WTC11 (cell line): ENCODE results near the gene LRRC23. TPM values are rescaled to one million over a fixed set of nuclear protein-coding genes. Genes with fewer than 3 reads are reported as not detected.
"Not testable (repeated sequence)": the region's sequence is repeated elsewhere in the genome, so short reads cannot be mapped to it uniquely, and the experiment has no call there.

Experiments used
- ATAC-seq: fragments of 200-7000 bp; cut with Tn5 transposase; 2 replicates; pipeline ENCODE4 v1.10.0; 2021; ENCODE audit warnings: mild to moderate bottlenecking, moderate library complexity
- CTCF ChIA-PET: fragments of 300-600 bp; sonication (Branson Sonifier 250); formaldehyde crosslinking; loops from one replicate; lab custom pipeline; 2021; ENCODE audit warnings: antibody characterized with exemption; lab: Charles Lee
- POLR2A ChIA-PET: fragments of 350-600 bp; sonication (Branson Sonifier 250); formaldehyde crosslinking; loops from one replicate; lab custom pipeline; 2021; ENCODE audit warnings: antibody characterized with exemption; lab: Charles Lee
- DNase-seq: peaks from one replicate; pipeline ENCODE4 v3.0.0; 2021; ENCODE audit warnings: low spot score
- H3K27ac Mint-ChIP-seq: 2 replicates; pipeline ENCODE4 v1.8.0; 2021; ENCODE audit warnings: mixed read lengths
- H3K27me3 Mint-ChIP-seq: 2 replicates; pipeline ENCODE4 v1.8.0; 2021; ENCODE audit warnings: low read depth, mild to moderate bottlenecking, moderate library complexity, mixed read lengths
- H3K36me3 Mint-ChIP-seq: 2 replicates; pipeline ENCODE4 v1.8.0; 2021; ENCODE audit warnings: mixed read lengths
- H3K4me1 Mint-ChIP-seq: 2 replicates; pipeline ENCODE4 v1.8.0; 2022; ENCODE audit warnings: mixed read lengths
- H3K4me3 Mint-ChIP-seq: 2 replicates; pipeline ENCODE4 v1.8.0; 2021; ENCODE audit warnings: mild to moderate bottlenecking, moderate library complexity, mixed read lengths
- H3K9me3 Mint-ChIP-seq: 2 replicates; pipeline ENCODE4 v1.8.0; 2021; ENCODE audit warnings: mixed read lengths
- ATF6 ChIP-seq: sonication (generic); formaldehyde crosslinking; IDR thresholded peaks from 2 replicates; pipeline ENCODE4 v1.8.1; 2023; ENCODE audit warnings: mild to moderate bottlenecking, missing genetic modification reagents
- CDX4 ChIP-seq: fragments of 250-450 bp; sonication (Bioruptor Pico); IDR thresholded peaks from 2 replicates; pipeline ENCODE4 v1.9.0; 2021; ENCODE audit warnings: moderate library complexity, mild to moderate bottlenecking, inconsistent platforms, borderline replicate concordance
- E2F1 ChIP-seq: sonication (generic); formaldehyde crosslinking; IDR thresholded peaks from 2 replicates; pipeline ENCODE4 v1.8.0; 2022; ENCODE audit warnings: mild to moderate bottlenecking, missing genetic modification reagents
- E2F5 ChIP-seq: sonication (generic); formaldehyde crosslinking; IDR thresholded peaks from 2 replicates; pipeline ENCODE4 v1.8.1; 2022; ENCODE audit warnings: mild to moderate bottlenecking, moderate library complexity, missing genetic modification reagents
- FOXJ3 ChIP-seq: sonication (generic); formaldehyde crosslinking; IDR thresholded peaks from 2 replicates; pipeline ENCODE4 v1.9.0; 2021; ENCODE audit warnings: missing genetic modification reagents, mild to moderate bottlenecking, borderline replicate concordance
- IRF1 ChIP-seq: sonication (generic); formaldehyde crosslinking; IDR thresholded peaks from 2 replicates; pipeline ENCODE4 v1.8.0; 2023; ENCODE audit warnings: missing genetic modification reagents
- NFATC4 ChIP-seq: fragments of 250-450 bp; sonication (Bioruptor Pico); IDR thresholded peaks from 2 replicates; pipeline ENCODE4 v1.9.0; 2021; ENCODE audit warnings: mild to moderate bottlenecking
- NFE2L1 ChIP-seq: sonication (generic); formaldehyde crosslinking; IDR thresholded peaks from 2 replicates; pipeline ENCODE4 v1.8.1; 2023; ENCODE audit warnings: missing genetic modification reagents
- NR1H2 ChIP-seq: sonication (generic); formaldehyde crosslinking; IDR thresholded peaks from 2 replicates; pipeline ENCODE4 v1.9.0; 2021; ENCODE audit warnings: mild to moderate bottlenecking, moderate library complexity, missing genetic modification reagents
- RELA ChIP-seq: sonication (generic); formaldehyde crosslinking; IDR thresholded peaks from 2 replicates; pipeline ENCODE4 v1.8.1; 2022; ENCODE audit warnings: missing genetic modification reagents, mild to moderate bottlenecking, borderline replicate concordance
- TP53 ChIP-seq: sonication (generic); formaldehyde crosslinking; IDR thresholded peaks from 2 replicates; pipeline ENCODE4 v1.8.1; 2023; ENCODE audit warnings: mild to moderate bottlenecking, missing genetic modification reagents
- ZMAT4 ChIP-seq: fragments of 250-450 bp; sonication (Bioruptor Pico); IDR thresholded peaks from 2 replicates; pipeline ENCODE4 v1.9.0; 2021; ENCODE audit warnings: mild to moderate bottlenecking
- ZNF121 ChIP-seq: sonication (generic); formaldehyde crosslinking; IDR thresholded peaks from 2 replicates; pipeline ENCODE4 v1.8.0; 2023; ENCODE audit warnings: missing genetic modification reagents
- ZNF232 ChIP-seq: sonication (generic); formaldehyde crosslinking; IDR thresholded peaks from 2 replicates; pipeline ENCODE4 v1.8.0; 2022; ENCODE audit warnings: mild to moderate bottlenecking, missing genetic modification reagents
- ZNF425 ChIP-seq: fragments of 250-450 bp; sonication (Bioruptor Pico); conservative IDR thresholded peaks from 2 replicates; pipeline ENCODE4 v1.9.0; 2021; ENCODE audit warnings: mild to moderate bottlenecking
- ZNF671 ChIP-seq: fragments of 250-450 bp; sonication (Bioruptor Pico); IDR thresholded peaks from 2 replicates; pipeline ENCODE4 v1.8.0; 2021; ENCODE audit warnings: mild to moderate bottlenecking
- total RNA-seq: library from RNA; stranded (reverse); gene quantifications from 3 replicates; pipeline ENCODE4 v1.2.3, GENCODE V29; 2021

The LRRC23 gene
- total RNA-seq, 1 experiment from 2014 or later = 3.1 TPM

- TF ChIP-seq RELA (CRISPR knock-in tag) (no peak), IRF1 (CRISPR knock-in tag) (no peak), NFE2L1 (CRISPR knock-in tag) (no peak), ZNF425 (CRISPR knock-in tag) (no peak), NFATC4 (CRISPR knock-in tag) (no peak)
These were observed 41.6 kb upstream of the LRRC23 start (continued) for GRCh38 chr12:6863033-6863432.

- ChIA-PET CTCF (no interaction called here), POLR2A (interaction anchor here (1.2 to 1.4 kb wide), 3 partner anchors 8 to 13 kb away, joined by 3 read pairs; partner anchors contain the start of genes CDCA3 and USP5)
- no peaks in the 10 kb centered on the region for H3K9me3 Mint-ChIP-seq
- peaks cover 25% of the 10 kb centered on the region for H3K4me1 Mint-ChIP-seq
- peaks cover 63% of the 10 kb centered on the region for H3K36me3 Mint-ChIP-seq
- H3K27me3 Mint-ChIP-seq = no peaks in the 10 kb centered on the region
- ATAC-seq = no peak
- DNase-seq = no peak
- no peak overlapping the region for H3K4me3 Mint-ChIP-seq
- TF ChIP-seq E2F5 (no peak), NR1H2 (CRISPR knock-in tag) (no peak), ZMAT4 (no peak), TP53 (CRISPR knock-in tag) (no peak), ATF6 (no peak), NFE2L1 (CRISPR knock-in tag) (no peak), ZNF121 (CRISPR knock-in tag) (no peak), ZNF671 (CRISPR knock-in tag) (no peak), E2F1 (no peak), ZNF425 (CRISPR knock-in tag) (no peak), CDX4 (CRISPR knock-in tag) (no peak), ZNF232 (CRISPR knock-in tag) (no peak), FOXJ3 (CRISPR knock-in tag) (no peak)
- H3K27ac Mint-ChIP-seq = peak overlapping the region; percentile 55; the same call in 1 of the 2 replicates
These were observed 40.9 kb upstream of the LRRC23 start for GRCh38 chr12:6863586-6864321.

GRCh38 chr12:6865307-6865706 is 39.3 kb upstream of the LRRC23 start:
- Mint-ChIP-seq H3K36me3 (peaks cover 66% of the 10 kb centered on the region), H3K4me3 (peak overlapping the region; percentile 89; the same call in 1 of the 2 replicates), H3K4me1 (peaks cover 40% of the 10 kb centered on the region), H3K27ac (0 out of 2 replicates have a peak overlapping the region, but pooled peaks have one; percentile 30)
- not testable (repeated sequence) for H3K9me3 Mint-ChIP-seq, ATAC-seq, DNase-seq, H3K27me3 Mint-ChIP-seq
- POLR2A ChIA-PET = interaction anchor here (1.3 to 1.4 kb wide), 2 partner anchors 14 to 176 kb away, joined by 3 read pairs; partner anchors contain the start of genes CDCA3 and ZNF384
- CTCF ChIA-PET = interaction anchor here (1.3 to 8.5 kb wide), 3 partner anchors 12 to 60 kb away, joined by 5 to 181 read pairs (median 57); partner anchors contain the start of genes CDCA3 and USP5
